Measurements from ENCODE around the gene PXMP4. TPM values are rescaled to one million over a fixed set of nuclear protein-coding genes. Genes with fewer than 3 reads are reported as not detected.

The PXMP4 gene
- total RNA-seq, 1 donor from 2014 or later, result 7.4 TPM

GRCh38 chr20:33664762-33665144 is 55.4 kb downstream of the PXMP4 start:
- Mint-ChIP-seq H3K27me3 (ENCODE audit: low read depth) (no peaks in the 10 kb centered on the region), H3K4me1 (ENCODE audit: low read depth) (peaks cover 24% of the 10 kb centered on the region), H3K27ac (peak overlapping the region; percentile 87), H3K4me3 (ENCODE audit: low read depth) (peak overlapping the region; percentile 85), H3K36me3 (ENCODE audit: low read depth) (peaks cover 6% of the 10 kb centered on the region), H3K9me3 (no peaks in the 10 kb centered on the region)
- intact Hi-C loops (cut with micrococcal nuclease), result loop anchor here (5.0 to 10.0 kb wide), 4 partner anchors 110 to 450 kb away; partner anchors contain the start of genes CDK5RAP1, EIF2S2 and SNTA1
- no peak for DNase-seq (ENCODE audit: low spot score)

GRCh38 chr20:33664085-33664761 is 55.9 kb downstream of the PXMP4 start:
- Mint-ChIP-seq H3K27ac (peak overlapping the region; percentile 87), H3K36me3 (ENCODE audit: low read depth) (peaks cover 5% of the 10 kb centered on the region), H3K4me1 (ENCODE audit: low read depth) (peaks cover 24% of the 10 kb centered on the region), H3K27me3 (ENCODE audit: low read depth) (no peaks in the 10 kb centered on the region), H3K9me3 (no peaks in the 10 kb centered on the region), H3K4me3 (ENCODE audit: low read depth) (peak overlapping the region; percentile 85)
- intact Hi-C loops (cut with micrococcal nuclease), result loop anchor here (10.0 kb wide), 2 partner anchors 109 to 451 kb away; partner anchors contain the start of gene EIF2S2
- no peak for DNase-seq (ENCODE audit: low spot score)

- Mint-ChIP-seq H3K9me3 (no peaks in the 10 kb centered on the region), H3K27ac (peak overlapping the region; percentile 85), H3K27me3 (ENCODE audit: low read depth) (no peaks in the 10 kb centered on the region), H3K4me3 (ENCODE audit: low read depth) (peak overlapping the region; percentile 85), H3K36me3 (ENCODE audit: low read depth) (peaks cover 5% of the 10 kb centered on the region), H3K4me1 (ENCODE audit: low read depth) (peaks cover 24% of the 10 kb centered on the region)
- DNase-seq (ENCODE audit: low spot score), result peak; percentile 84
- intact Hi-C loops (cut with micrococcal nuclease), result loop anchor here (10.0 kb wide), 2 partner anchors 109 to 451 kb away; partner anchors contain the start of gene EIF2S2
These were observed 56.7 kb downstream of the PXMP4 start for GRCh38 chr20:33663161-33664084.

GRCh38 chr20:33662172-33662571 is 57.9 kb downstream of the PXMP4 start, which contains the start of gene C20orf144:
Gene C20orf144 (plus strand): TSS chr20:33662327. CDS start chr20:33662346, 19 bp downstream.
- no peaks in the 10 kb centered on the region for H3K27me3 Mint-ChIP-seq (ENCODE audit: low read depth)
- H3K36me3 Mint-ChIP-seq (ENCODE audit: low read depth), result peaks cover 5% of the 10 kb centered on the region
- peak within 1 kb of the TSS; percentile 85 for H3K4me3 Mint-ChIP-seq (ENCODE audit: low read depth)
- H3K4me1 Mint-ChIP-seq (ENCODE audit: low read depth), result peaks cover 24% of the 10 kb centered on the region
- H3K27ac Mint-ChIP-seq, result peak within 1 kb of the TSS; percentile 85
- DNase-seq (ENCODE audit: low spot score), result no peak
- no peaks in the 10 kb centered on the region for H3K9me3 Mint-ChIP-seq
- intact Hi-C loops (cut with micrococcal nuclease), result loop anchor here (10.0 kb wide), 2 partner anchors 107 to 453 kb away; partner anchors contain the start of gene EIF2S2

GRCh38 chr20:33660685-33661058 is 59.4 kb downstream of the PXMP4 start:
- intact Hi-C loops (cut with micrococcal nuclease), result loop anchor here (10.0 kb wide), 2 partner anchors 106 to 454 kb away; partner anchors contain the start of gene EIF2S2
- H3K9me3 Mint-ChIP-seq, result no peaks in the 10 kb centered on the region
- H3K27ac Mint-ChIP-seq, result no peak overlapping the region
- no peak for DNase-seq (ENCODE audit: low spot score)
- no peak overlapping the region for H3K4me3 Mint-ChIP-seq (ENCODE audit: low read depth)
- peaks cover 19% of the 10 kb centered on the region for H3K4me1 Mint-ChIP-seq (ENCODE audit: low read depth)
- no peaks in the 10 kb centered on the region for H3K27me3 Mint-ChIP-seq (ENCODE audit: low read depth)
- H3K36me3 Mint-ChIP-seq (ENCODE audit: low read depth), result no peaks in the 10 kb centered on the region

GRCh38 chr20:33660035-33660684 is 60.0 kb downstream of the PXMP4 start:
- intact Hi-C loops (cut with micrococcal nuclease), result loop anchor here (10.0 kb wide), 2 partner anchors 105 to 455 kb away; partner anchors contain the start of gene EIF2S2
- no peak overlapping the region for H3K27ac Mint-ChIP-seq
- no peaks in the 10 kb centered on the region for H3K9me3 Mint-ChIP-seq
- DNase-seq (ENCODE audit: low spot score), result no peak
- peaks cover 15% of the 10 kb centered on the region for H3K4me1 Mint-ChIP-seq (ENCODE audit: low read depth)
- no peaks in the 10 kb centered on the region for H3K27me3 Mint-ChIP-seq (ENCODE audit: low read depth)
- H3K36me3 Mint-ChIP-seq (ENCODE audit: low read depth), result no peaks in the 10 kb centered on the region
- no peak overlapping the region for H3K4me3 Mint-ChIP-seq (ENCODE audit: low read depth)

GRCh38 chr20:33659341-33660034 is 60.6 kb downstream of the PXMP4 start:
- Mint-ChIP-seq H3K36me3 (ENCODE audit: low read depth) (no peaks in the 10 kb centered on the region), H3K27me3 (ENCODE audit: low read depth) (no peaks in the 10 kb centered on the region), H3K9me3 (no peaks in the 10 kb centered on the region), H3K4me3 (ENCODE audit: low read depth) (no peak overlapping the region), H3K4me1 (ENCODE audit: low read depth) (peaks cover 8% of the 10 kb centered on the region), H3K27ac (no peak overlapping the region)
- intact Hi-C loops (cut with micrococcal nuclease), result loop anchor here (10.0 kb wide), 2 partner anchors 105 to 455 kb away; partner anchors contain the start of gene EIF2S2
- no peak for DNase-seq (ENCODE audit: low spot score)

GRCh38 chr20:33658929-33659328 is 61.2 kb downstream of the PXMP4 start:
- DNase-seq (ENCODE audit: low spot score), result no peak
- Mint-ChIP-seq H3K27ac (no peak overlapping the region), H3K36me3 (ENCODE audit: low read depth) (no peaks in the 10 kb centered on the region), H3K4me3 (ENCODE audit: low read depth) (no peak overlapping the region), H3K4me1 (ENCODE audit: low read depth) (peaks cover 5% of the 10 kb centered on the region), H3K9me3 (no peaks in the 10 kb centered on the region), H3K27me3 (ENCODE audit: low read depth) (no peaks in the 10 kb centered on the region)
- intact Hi-C loops (cut with micrococcal nuclease), result no loop called here

- Mint-ChIP-seq H3K9me3 (no peaks in the 10 kb centered on the region), H3K27ac (no peak overlapping the region), H3K4me1 (ENCODE audit: low read depth) (peaks cover 5% of the 10 kb centered on the region), H3K27me3 (ENCODE audit: low read depth) (no peaks in the 10 kb centered on the region), H3K36me3 (ENCODE audit: low read depth) (no peaks in the 10 kb centered on the region), H3K4me3 (ENCODE audit: low read depth) (no peak overlapping the region)
- intact Hi-C loops (cut with micrococcal nuclease), result no loop called here
- no peak for DNase-seq (ENCODE audit: low spot score)
These were observed 61.6 kb downstream of the PXMP4 start for GRCh38 chr20:33658510-33658909.

- H3K36me3 Mint-ChIP-seq (ENCODE audit: low read depth), result no peaks in the 10 kb centered on the region
- intact Hi-C loops (cut with micrococcal nuclease), result no loop called here
- no peak overlapping the region for H3K27ac Mint-ChIP-seq
- H3K27me3 Mint-ChIP-seq (ENCODE audit: low read depth), result no peaks in the 10 kb centered on the region
- no peak for DNase-seq (ENCODE audit: low spot score)
- no peak overlapping the region for H3K4me3 Mint-ChIP-seq (ENCODE audit: low read depth)
- peaks cover 8% of the 10 kb centered on the region for H3K4me1 Mint-ChIP-seq (ENCODE audit: low read depth)
- H3K9me3 Mint-ChIP-seq, result no peaks in the 10 kb centered on the region
These were observed 62.4 kb downstream of the PXMP4 start for GRCh38 chr20:33657704-33658095.

- Mint-ChIP-seq H3K9me3 (no peaks in the 10 kb centered on the region), H3K27ac (no peak overlapping the region), H3K27me3 (ENCODE audit: low read depth) (no peaks in the 10 kb centered on the region), H3K4me1 (ENCODE audit: low read depth) (peaks cover 11% of the 10 kb centered on the region), H3K36me3 (ENCODE audit: low read depth) (no peaks in the 10 kb centered on the region), H3K4me3 (ENCODE audit: low read depth) (no peak overlapping the region)
- intact Hi-C loops (cut with micrococcal nuclease), result no loop called here
- no peak for DNase-seq (ENCODE audit: low spot score)
These were observed 63.1 kb downstream of the PXMP4 start for GRCh38 chr20:33656783-33657703.
